Skeletal muscle cell (primary cell): Measurements from ENCODE around the gene EPHB3.
"Not testable (repeated sequence)": the region's sequence is repeated elsewhere in the genome, so short reads cannot be mapped to it uniquely, and the experiment has no call there.

Experiments used
- DNase-seq: peaks from one replicate; pipeline ENCODE4 v3.0.0-alpha.2; 2010; ENCODE audit warnings: low read depth
- H3K4me3 ChIP-seq: 2 replicates; pipeline ENCODE4 v1.5.1; 2011; ENCODE audit warnings: low read depth, mild to moderate bottlenecking, control low read depth, low read length, moderate library complexity

Gene EPHB3

GRCh38 chr3:184608209-184608608, 46.6 kb downstream of the EPHB3 start:
- H3K4me3 ChIP-seq: no peak overlapping the region
- no peak for DNase-seq

DNA sequence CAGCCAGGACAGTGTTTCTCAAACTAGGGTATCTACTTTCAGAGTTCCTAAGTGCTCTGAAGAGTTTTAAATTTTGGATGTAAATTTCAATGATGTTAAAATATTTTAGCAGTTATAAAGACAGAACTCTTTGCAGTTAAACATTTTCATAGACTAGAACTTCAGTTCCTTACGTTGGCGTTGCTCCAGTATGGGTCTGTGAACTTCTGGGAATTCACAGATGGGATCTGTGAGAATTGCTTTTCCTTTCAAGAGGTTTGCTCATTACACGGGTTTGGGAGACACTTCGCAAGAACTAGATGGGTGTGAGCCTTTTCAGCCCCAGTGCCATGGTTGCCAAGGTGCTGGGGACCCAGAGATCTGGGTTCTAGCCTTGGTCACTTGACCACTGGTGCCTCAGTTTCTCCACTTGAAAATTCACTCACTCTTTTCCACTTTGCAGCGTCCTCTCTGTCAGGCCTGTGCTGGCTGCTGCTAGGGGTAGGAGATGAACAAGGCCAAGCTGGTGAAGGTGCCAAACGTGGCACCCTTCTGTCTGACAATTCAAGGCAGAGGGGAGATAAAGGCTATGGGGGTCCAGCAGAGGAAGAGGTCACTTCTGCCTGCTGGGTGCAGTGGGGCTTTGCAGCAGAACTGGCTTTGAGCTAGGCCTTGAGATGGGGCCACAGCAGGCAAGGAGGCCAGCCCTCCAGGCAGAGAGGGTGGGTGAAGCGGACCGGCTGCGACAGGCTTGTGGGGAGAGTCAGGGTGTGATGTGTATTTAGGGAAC, 48.1 kb downstream of the EPHB3 start:
- no peak for DNase-seq
- no peak overlapping the region for H3K4me3 ChIP-seq

DNA sequence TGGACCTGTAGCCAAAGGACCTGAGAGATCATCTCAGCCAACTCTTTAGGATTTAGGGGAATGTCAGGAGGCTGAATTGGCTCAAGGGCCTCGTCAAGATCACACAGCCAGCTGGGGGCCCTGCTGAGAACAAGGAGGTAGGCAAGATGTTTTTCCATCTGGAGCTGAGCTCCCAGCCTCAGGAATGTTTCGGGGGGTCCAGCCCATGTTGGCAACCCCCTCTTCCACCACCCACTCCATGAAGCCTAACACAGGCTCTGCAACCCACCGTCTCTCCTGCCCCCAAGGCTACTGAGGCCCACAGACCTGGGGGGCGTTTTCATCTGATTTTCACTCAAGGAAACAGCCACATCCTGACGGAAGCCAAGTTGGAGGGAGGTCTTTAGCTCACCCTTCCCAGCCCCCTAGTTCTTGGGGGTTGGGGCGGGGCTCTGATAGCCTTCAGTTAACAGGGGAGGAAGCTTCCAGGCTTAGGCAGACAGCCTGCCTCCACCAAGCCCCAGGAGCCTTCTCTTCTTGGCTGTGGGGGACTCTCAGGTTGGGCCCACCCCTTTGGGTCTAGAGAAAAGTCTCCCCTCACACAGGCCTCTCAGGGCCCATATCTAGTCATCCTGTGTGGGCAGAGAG, 48.8 kb downstream of the EPHB3 start:
- H3K4me3 ChIP-seq: no peak overlapping the region
- no peak for DNase-seq

DNA sequence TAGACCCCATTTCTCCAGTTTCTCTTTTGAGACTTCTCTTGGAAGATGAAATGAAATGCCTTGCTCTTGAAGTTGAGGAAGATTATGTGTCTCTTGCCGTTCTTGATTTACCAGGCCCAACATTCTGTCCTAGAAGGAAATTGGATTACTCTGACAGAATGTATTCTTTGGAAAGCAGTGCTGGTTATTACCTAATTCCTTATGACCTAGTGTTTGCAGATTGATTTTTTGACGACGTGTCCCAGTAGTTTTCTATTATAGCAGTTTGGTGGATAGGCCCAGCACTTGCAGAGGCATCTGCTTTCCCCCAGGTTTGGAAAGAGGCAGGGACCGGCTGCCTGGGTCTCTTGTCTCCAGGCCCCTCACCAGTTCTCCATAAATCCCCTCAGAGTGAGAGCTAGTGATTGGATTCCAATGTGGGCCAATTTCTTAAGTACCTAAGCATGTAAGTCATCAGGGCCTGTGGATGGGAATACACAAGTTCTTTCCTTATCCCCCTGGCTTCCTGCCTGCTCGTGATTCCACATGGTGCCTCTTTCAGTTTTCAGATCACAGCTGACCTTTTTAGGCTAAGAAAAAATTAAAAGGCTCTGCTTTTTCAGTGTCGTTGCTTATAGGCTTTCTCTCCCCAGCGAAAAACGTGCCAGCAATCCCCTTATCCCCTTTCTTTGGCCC, 50.2 kb downstream of the EPHB3 start:
- no peak overlapping the region for H3K4me3 ChIP-seq
- DNase-seq: peak; percentile 11

DNA sequence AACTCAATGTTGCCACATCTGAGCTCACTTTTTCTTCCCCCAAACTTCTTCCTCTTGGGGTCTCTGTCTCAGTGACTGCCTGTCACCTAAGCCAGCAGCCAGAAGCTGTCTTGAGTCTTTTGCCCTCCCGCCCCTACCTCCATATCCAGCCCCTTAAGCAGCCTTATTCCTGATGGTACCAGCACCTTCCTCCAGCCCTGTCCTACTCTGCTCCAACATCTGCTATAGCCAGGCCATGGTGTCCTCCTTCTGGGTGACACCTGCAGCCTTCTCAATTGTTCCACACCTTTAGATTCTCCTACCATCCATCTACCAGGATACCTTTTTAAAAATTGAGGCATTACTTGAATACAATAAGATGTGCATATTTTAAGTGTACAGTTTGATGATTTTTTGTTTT, 53.8 kb downstream of the EPHB3 start:
- no peak for DNase-seq
- no peak overlapping the region for H3K4me3 ChIP-seq

- H3K4me3 ChIP-seq: no peak overlapping the region
- no peak for DNase-seq
Measured at GRCh38 chr3:184616436-184616835, 54.9 kb downstream of the EPHB3 start.

DNA sequence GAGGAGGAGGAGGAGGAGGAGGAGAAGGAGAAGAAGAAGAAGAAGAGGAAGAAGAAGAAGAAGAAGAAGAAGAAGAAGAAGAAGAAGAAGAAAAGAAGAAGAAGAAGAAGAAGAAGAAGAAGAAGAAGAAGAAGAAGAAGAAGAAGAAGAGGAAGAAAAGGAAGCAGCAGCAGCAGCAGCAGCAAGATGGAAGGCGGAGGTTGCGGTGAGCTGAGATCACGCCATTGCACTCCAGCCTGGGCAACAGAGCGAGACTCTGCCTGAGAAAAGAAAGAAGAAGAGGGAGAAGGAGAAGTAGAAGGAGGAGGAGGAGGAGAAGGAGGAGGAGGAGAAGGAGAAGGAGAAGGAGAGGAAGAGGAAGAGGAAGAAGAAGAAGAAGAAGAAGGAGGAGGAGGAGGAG, 55.7 kb downstream of the EPHB3 start:
- not testable (repeated sequence) for DNase-seq, H3K4me3 ChIP-seq

- no peak overlapping the region for H3K4me3 ChIP-seq
Measured at GRCh38 chr3:184618811-184619210, 57.2 kb downstream of the EPHB3 start.

GRCh38 chr3:184619369-184619768, 57.8 kb downstream of the EPHB3 start:
- no peak overlapping the region for H3K4me3 ChIP-seq
- DNase-seq: no peak

More at GRCh38 chr3:184618811-184619210, 57.2 kb downstream of the EPHB3 start:
- no peak for DNase-seq

DNA sequence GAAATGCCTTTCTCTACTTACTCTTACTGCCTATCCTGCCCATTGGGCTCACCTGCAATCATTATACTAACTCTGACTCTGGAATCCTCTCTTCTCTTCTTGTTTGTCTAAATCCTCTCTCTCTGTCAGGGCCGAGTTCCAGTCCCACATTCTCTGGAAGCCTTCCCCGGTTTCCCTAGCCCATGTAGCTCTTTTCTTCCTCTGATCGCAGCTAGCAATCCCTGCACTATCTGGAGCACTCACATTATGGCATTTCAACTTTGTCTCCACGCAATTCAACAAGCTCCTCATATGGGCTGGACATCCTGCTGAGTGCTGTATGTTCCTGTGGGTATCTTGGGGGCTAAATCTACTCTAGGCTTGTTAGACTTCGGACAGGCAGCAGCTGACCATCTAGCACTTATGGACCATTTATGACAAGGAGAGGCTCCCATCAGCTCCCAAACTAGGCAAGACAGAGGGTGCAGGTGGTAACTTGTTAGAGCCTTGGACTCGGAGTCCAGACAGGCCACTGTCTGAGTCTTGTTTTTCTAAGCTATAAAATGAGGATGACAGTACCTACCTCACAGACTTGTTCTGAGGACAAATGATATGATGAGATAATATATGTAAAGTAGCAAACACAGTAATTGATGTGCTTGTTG, 58.3 kb downstream of the EPHB3 start:
- no peak for DNase-seq
- no peak overlapping the region for H3K4me3 ChIP-seq

DNA sequence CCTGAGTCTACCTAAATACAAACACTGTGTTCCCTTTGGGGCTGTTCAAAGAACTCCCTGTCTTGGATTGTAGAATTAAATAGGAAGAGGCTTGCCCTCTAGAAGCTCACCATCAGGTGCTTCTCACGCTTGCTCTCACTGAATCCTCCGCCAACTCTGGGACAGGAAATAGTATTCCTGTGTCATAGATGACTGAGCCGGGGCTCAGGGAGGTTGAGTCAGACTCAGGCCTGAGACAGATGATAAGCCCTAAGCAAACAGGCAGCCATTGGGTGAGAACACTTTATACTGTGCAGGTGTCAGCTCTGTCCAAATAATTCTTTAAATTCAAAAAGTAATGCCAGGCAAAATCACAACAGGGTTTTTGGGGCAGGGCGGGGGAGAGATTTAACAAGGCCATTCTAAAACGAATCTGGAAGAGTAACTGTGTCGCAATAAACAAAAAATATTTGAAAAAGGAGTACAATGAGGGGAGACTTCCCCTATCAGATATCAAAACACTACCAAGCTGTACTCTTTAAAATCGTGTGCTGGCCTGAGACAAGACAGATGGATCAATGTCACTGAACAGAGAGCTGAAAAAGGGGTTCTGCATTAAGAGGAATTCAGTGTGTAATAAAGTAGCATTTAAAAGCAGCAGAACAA, 59.0 kb downstream of the EPHB3 start:
- no peak for DNase-seq
- H3K4me3 ChIP-seq: no peak overlapping the region

DNA sequence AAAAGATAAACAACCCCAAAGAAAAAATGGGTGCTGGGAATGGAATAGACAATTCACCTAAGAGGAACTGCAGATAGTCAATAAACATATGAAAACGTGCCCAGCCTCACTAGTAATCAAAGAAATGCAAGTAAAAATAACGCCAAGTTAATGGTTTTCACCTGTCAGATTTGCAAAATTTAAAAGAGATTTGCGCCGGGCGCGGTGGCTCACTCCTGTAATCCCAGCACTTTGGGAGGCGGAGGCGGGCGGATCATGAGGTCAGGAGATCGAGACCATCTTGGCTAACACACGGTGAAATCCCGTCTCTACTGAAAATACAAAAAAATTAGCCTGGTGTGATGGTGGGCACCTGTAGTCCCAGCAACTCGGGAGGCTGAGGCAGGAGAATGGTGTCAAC, 60.6 kb downstream of the EPHB3 start:
- not testable (repeated sequence) for H3K4me3 ChIP-seq, DNase-seq

DNA sequence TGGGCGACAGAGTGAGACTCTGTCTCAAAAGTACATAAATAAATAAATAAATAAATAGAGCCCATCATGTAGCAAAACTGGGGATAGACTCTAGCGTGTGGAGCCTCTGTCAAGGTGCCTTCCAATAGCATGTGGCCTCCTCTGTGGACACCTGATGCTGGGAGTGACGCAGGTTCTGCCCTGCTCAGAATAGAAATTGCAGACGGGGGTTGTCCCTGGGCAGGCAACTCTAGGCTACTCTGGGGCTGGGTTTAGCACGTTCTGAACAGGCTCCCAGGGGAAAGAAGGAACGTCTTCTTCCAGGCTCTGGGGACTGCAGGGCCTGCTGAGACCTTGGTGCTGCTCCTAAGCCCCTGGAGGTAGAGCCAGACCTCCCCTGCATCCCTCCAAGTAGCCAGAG, 65.3 kb downstream of the EPHB3 start:
- DNase-seq: no peak
- H3K4me3 ChIP-seq: no peak overlapping the region

DNA sequence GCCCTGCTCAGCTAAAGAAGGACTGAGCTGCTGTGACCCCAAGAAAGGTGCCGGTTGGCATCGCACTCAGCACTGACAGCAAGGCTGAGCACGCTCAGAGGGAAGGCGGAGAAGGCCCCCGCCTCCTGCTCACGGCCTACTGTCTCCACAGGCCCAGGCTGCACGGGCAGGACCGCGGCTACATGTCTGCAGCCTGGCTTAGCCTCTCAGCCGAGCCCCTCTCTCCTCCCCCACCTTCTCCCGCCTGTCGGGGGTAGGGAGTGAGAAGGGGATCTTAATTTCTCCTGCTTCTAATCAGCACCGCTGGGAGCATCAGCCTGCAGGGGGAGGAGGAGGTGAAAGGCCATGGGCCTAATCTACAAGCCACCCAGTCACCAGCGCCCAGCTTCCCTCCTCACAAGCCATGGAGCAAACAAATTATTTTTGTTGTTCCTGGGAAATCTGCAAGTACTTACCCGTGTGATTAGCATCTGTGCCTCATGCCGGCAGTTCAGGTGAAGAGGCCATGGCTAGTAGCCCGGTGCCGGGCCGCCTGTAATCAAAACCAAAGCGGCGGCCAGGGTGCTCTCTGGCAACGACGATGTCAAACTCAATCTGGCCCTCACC, 68.1 kb downstream of the EPHB3 start:
- DNase-seq: no peak
- no peak overlapping the region for H3K4me3 ChIP-seq

GRCh38 chr3:184630861-184631471, 69.4 kb downstream of the EPHB3 start:
- no peak overlapping the region for H3K4me3 ChIP-seq
- no peak for DNase-seq

GRCh38 chr3:184631472-184631861, 69.9 kb downstream of the EPHB3 start:
- H3K4me3 ChIP-seq: no peak overlapping the region
- no peak for DNase-seq
